Osteocyte (in vitro differentiated cells): ENCODE measurements around the gene MYO5B. TPM values are rescaled to one million over a fixed set of nuclear protein-coding genes. Genes with fewer than 3 reads are reported as not detected.

Source experiments
- DNase-seq: peaks from one replicate; pipeline ENCODE4 v3.0.0; 2021; ENCODE audit warnings: mixed read lengths; ENCODE audit not compliant: unreplicated experiment; ENCODE audit errors: extremely low spot score
- H3K27ac Mint-ChIP-seq: one replicate; pipeline ENCODE4 v1.8.0; 2021; ENCODE audit warnings: mild to moderate bottlenecking, mixed read lengths; ENCODE audit not compliant: unreplicated experiment
- H3K27me3 Mint-ChIP-seq: one replicate; pipeline ENCODE4 v1.8.0; 2021; ENCODE audit warnings: mixed read lengths; ENCODE audit not compliant: unreplicated experiment
- H3K36me3 Mint-ChIP-seq: one replicate; pipeline ENCODE4 v1.8.0; 2021; ENCODE audit warnings: mixed read lengths; ENCODE audit not compliant: unreplicated experiment
- H3K4me1 Mint-ChIP-seq: one replicate; pipeline ENCODE4 v1.8.0; 2021; ENCODE audit warnings: mixed read lengths; ENCODE audit not compliant: unreplicated experiment
- H3K4me3 Mint-ChIP-seq: one replicate; pipeline ENCODE4 v1.8.0; 2021; ENCODE audit warnings: mild to moderate bottlenecking, moderate library complexity, mixed read lengths; ENCODE audit not compliant: unreplicated experiment
- H3K9me3 Mint-ChIP-seq: one replicate; pipeline ENCODE4 v1.8.0; 2021; ENCODE audit warnings: mixed read lengths; ENCODE audit not compliant: unreplicated experiment
- total RNA-seq: library from RNA; stranded (reverse); gene quantifications from 2 replicates; pipeline ENCODE4 v1.2.1, GENCODE V29; 2021
- TF ChIP-seq, protein P1 (sequence below): fragments of 200-600 bp; sonication (generic); IDR thresholded peaks from 2 replicates; pipeline ENCODE4 v1.5.0; 2021; ENCODE audit warnings: antibody characterized with exemption, mild to moderate bottlenecking, moderate library complexity

MYO5B gene
- total RNA-seq, 1 donor from 2014 or later = not detected

DNA sequence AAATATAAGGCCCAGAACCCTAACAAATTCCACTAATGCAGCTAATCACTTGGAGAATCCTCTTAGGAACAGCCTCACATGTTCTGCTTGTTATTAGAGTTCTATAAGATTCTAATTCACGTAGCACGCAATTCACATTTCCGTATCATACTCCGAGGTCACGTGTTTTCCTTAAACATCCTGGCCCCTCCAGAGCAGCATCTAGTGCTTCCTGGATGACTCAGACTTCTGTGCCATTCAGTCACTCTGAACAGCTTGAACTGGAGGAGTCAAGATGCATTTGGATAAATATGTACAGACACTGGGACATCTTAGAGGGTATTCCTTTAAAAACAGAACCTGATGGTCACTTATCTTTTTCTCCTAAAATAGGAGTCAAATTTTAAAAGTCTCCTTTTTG is 156.5 kb downstream of the MYO5B start:
- H3K4me1 Mint-ChIP-seq = no peaks in the 10 kb centered on the region
- peaks cover 8% of the 10 kb centered on the region for H3K27me3 Mint-ChIP-seq
- H3K36me3 Mint-ChIP-seq = no peaks in the 10 kb centered on the region
- TF ChIP-seq, protein P1, sequence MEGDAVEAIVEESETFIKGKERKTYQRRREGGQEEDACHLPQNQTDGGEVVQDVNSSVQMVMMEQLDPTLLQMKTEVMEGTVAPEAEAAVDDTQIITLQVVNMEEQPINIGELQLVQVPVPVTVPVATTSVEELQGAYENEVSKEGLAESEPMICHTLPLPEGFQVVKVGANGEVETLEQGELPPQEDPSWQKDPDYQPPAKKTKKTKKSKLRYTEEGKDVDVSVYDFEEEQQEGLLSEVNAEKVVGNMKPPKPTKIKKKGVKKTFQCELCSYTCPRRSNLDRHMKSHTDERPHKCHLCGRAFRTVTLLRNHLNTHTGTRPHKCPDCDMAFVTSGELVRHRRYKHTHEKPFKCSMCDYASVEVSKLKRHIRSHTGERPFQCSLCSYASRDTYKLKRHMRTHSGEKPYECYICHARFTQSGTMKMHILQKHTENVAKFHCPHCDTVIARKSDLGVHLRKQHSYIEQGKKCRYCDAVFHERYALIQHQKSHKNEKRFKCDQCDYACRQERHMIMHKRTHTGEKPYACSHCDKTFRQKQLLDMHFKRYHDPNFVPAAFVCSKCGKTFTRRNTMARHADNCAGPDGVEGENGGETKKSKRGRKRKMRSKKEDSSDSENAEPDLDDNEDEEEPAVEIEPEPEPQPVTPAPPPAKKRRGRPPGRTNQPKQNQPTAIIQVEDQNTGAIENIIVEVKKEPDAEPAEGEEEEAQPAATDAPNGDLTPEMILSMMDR = no peak
- H3K4me3 Mint-ChIP-seq = no peak overlapping the region
- no peak overlapping the region for H3K27ac Mint-ChIP-seq
- DNase-seq = no peak
- no peaks in the 10 kb centered on the region for H3K9me3 Mint-ChIP-seq

DNA sequence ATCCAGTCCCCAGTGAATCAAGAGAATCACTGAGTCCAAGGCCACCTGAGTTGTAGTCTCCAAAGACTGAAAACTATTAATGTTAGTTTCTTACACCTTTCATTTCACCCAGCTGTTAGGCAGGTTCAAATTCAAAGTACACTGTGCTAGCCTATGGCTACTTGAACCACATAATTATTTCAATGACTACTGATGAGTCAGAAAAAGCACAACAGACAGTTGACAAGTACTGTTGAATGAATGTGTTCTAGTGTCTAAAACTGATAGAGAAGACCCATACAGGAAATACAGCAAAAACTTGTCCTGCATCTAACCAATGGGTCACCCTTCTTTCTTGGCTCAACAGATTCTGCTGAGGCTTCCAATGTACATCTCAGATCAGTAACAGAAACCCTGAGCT is 160.9 kb downstream of the MYO5B start:
- H3K4me3 Mint-ChIP-seq = no peak overlapping the region
- DNase-seq = no peak
- no peaks in the 10 kb centered on the region for H3K36me3 Mint-ChIP-seq
- no peak overlapping the region for H3K27ac Mint-ChIP-seq
- no peaks in the 10 kb centered on the region for H3K4me1 Mint-ChIP-seq
- TF ChIP-seq, protein P1 = no peak
- H3K9me3 Mint-ChIP-seq = no peaks in the 10 kb centered on the region
- peaks cover 5% of the 10 kb centered on the region for H3K27me3 Mint-ChIP-seq

DNA sequence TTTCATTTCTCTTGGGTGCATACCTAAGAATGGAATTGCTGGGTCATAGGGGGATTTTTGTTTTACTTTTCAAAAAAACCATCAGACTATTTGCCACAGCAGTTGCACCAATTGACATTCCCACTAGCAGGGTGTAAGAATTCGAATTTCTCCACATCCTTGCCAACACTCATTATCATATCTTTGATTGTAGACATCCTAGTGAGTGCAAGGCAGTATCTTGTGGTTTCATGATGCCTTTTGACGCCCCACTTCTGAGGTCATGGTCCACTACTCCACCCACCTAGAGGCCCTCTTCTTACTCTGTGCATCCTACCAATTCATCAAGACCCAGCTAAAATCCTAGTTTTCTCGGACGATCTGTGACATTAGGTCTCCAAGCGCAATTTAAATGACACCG is 161.9 kb downstream of the MYO5B start:
- TF ChIP-seq, protein P1 = no peak
- H3K4me3 Mint-ChIP-seq = no peak overlapping the region
- no peaks in the 10 kb centered on the region for H3K36me3 Mint-ChIP-seq
- no peak for DNase-seq
- H3K9me3 Mint-ChIP-seq = no peaks in the 10 kb centered on the region
- H3K27me3 Mint-ChIP-seq = peaks cover 5% of the 10 kb centered on the region
- no peak overlapping the region for H3K27ac Mint-ChIP-seq
- H3K4me1 Mint-ChIP-seq = no peaks in the 10 kb centered on the region

DNA sequence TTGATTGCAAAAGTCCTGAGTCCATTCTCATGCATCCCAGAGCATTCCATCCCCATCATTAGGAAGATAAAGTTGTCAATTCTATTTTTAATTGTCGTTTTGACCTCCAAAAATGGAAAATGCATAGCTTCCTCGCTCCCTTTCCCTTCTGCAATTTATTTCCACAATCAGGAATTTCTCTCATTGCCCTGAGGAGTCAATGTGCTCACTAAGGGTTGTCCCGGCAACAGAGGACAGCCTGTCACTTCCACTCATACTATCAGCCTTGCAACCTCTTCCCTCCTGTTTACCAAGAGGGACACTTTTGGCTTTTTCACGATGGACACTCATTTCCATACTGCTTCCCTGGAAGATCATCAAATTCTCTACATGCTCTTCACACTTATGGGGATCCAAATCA is 164.8 kb downstream of the MYO5B start:
- DNase-seq = no peak
- Mint-ChIP-seq H3K27me3 (peaks cover 10% of the 10 kb centered on the region), H3K27ac (no peak overlapping the region), H3K4me1 (no peaks in the 10 kb centered on the region), H3K4me3 (no peak overlapping the region), H3K36me3 (no peaks in the 10 kb centered on the region), H3K9me3 (peaks cover 4% of the 10 kb centered on the region)
- TF ChIP-seq, protein P1 = no peak

DNA sequence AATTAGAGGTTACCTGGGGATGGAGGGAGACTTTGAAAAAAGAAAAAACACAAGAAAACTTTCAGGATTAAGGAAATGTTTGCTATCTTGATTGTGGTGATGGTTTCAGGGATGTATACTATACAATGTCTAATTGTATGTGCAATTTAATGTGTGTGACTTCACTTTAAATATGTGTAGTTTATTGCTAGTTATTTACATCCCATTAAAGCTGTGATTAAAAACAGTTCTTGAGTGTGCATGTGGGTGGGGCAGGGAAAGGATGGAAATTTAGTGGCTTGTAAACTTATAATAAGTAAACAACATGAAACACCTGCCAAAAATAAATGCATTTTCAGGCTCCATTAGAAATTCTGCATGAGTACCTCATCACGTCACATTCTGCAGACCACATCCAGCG is 167.0 kb downstream of the MYO5B start:
- H3K36me3 Mint-ChIP-seq = no peaks in the 10 kb centered on the region
- H3K9me3 Mint-ChIP-seq = peaks cover 5% of the 10 kb centered on the region
- TF ChIP-seq, protein P1 = no peak
- peaks cover 18% of the 10 kb centered on the region for H3K27me3 Mint-ChIP-seq
- no peak overlapping the region for H3K27ac Mint-ChIP-seq
- no peak overlapping the region for H3K4me3 Mint-ChIP-seq
- no peak for DNase-seq
- no peaks in the 10 kb centered on the region for H3K4me1 Mint-ChIP-seq
